NT2/D1 (cell line): ENCODE results near the gene SERPINB1.
"Not testable (repeated sequence)": the region's sequence is repeated elsewhere in the genome, so short reads cannot be mapped to it uniquely, and the experiment has no call there.

ENCODE experiments used
- YY1 ChIP-seq: IDR thresholded peaks from 2 replicates; pipeline ENCODE4 v1.6.1; 2011; ENCODE audit not compliant: insufficient read length, insufficient read depth
- ZNF274 ChIP-seq: IDR thresholded peaks from 2 replicates; pipeline ENCODE4 v1.6.1; 2011; ENCODE audit warnings: mild to moderate bottlenecking, low read depth, low read length

- not testable (repeated sequence) for TF ChIP-seq ZNF274, YY1
These were observed 11.7 kb upstream of the SERPINB1 start for GRCh38 chr6:2853378-2853768.
